Measurements from ENCODE around the gene TMX1. TPM values are rescaled to one million over a fixed set of nuclear protein-coding genes. Genes with fewer than 3 reads are reported as not detected.

Gene TMX1
- polyA plus RNA-seq, 1 donor from 2014 or later = 37.9 TPM

- Mint-ChIP-seq H3K4me3 (no peak overlapping the region), H3K9me3 (peaks cover 0 to 4% (median 0%) of the 10 kb centered on the region in 3 donors), H3K27ac (no peak overlapping the region), H3K4me1 (no peaks in the 10 kb centered on the region), H3K36me3 (peaks cover 2% of the 10 kb centered on the region), H3K27me3 (no peaks in the 10 kb centered on the region)
Observed at GRCh38 chr14:51224551-51224950, 15.5 kb upstream of the TMX1 start.

DNA sequence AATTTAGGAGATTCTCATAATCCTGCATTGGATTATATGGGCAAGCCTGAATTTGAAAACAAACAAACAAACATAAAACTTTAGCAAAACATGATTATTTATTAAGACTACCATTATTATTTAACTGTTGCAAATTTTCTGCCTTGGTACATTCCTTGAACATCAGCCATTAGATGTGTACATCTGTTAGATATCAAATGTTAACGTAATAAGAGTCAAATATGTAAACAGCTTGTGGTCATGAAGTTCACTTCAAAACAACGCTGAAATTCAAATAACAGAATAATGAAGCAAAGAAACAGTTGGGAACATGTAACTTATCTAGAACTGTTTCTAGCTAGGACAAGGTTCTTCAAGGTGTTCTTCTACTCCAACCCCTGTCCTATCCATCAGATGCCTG is 14.3 kb upstream of the TMX1 start:
- Mint-ChIP-seq H3K36me3 (peaks cover 2% of the 10 kb centered on the region), H3K9me3 (peaks cover 0 to 4% (median 0%) of the 10 kb centered on the region in 3 donors), H3K27me3 (no peaks in the 10 kb centered on the region), H3K4me3 (no peak overlapping the region), H3K27ac (no peak overlapping the region), H3K4me1 (no peaks in the 10 kb centered on the region)

- H3K9me3 Mint-ChIP-seq = peaks cover 0 to under 1% (median 0%) of the 10 kb centered on the region in 3 donors
- H3K4me1 Mint-ChIP-seq = no peaks in the 10 kb centered on the region
- no peak overlapping the region for H3K27ac Mint-ChIP-seq
- peaks cover 6% of the 10 kb centered on the region for H3K36me3 Mint-ChIP-seq
- H3K27me3 Mint-ChIP-seq = no peaks in the 10 kb centered on the region
- no peak overlapping the region for H3K4me3 Mint-ChIP-seq
Observed at GRCh38 chr14:51228391-51228790, 11.7 kb upstream of the TMX1 start.

DNA sequence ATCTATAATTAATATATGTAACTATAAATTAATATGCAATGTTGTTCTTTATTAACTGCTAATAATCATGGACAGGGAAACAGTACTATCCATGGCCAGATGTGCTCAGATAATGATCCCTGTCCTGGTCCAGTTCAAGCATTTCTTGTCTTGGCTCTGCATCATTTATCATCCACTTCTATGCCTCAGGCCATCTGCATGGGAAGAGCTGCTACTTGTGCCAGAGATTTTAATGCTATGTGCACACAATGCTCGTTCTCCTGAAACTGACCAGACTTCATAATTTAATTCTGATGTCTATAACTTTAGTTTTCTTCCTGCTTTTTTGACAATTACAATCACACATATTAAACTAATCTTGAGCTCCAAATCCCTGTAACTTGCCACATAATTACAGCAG is 11.2 kb upstream of the TMX1 start:
- Mint-ChIP-seq H3K4me1 (no peaks in the 10 kb centered on the region), H3K36me3 (peaks cover 6% of the 10 kb centered on the region)

DNA sequence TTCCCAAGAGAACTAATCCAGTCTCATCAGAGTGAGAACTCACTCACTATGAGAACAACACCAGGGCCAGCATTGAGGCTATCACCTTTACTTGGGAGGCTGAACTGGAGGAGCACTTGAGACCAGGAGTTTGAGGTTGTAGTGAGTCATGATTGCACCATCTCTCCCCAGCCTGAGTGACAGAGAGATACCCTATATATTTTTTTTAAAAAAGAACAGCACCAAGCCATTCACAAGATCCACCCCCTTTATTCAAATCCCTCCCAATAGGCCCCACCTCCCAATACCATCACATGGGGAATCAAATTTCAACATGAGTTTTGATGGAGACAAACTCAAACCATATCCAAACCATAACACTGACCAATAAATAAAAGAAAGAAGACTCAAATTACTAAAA is 3.7 kb upstream of the TMX1 start:
- Mint-ChIP-seq H3K27ac (no peak overlapping the region), H3K9me3 (no peaks in the 10 kb centered on the region), H3K27me3 (no peaks in the 10 kb centered on the region), H3K4me1 (peaks cover 3 to 10% (median 4%) of the 10 kb centered on the region in 3 donors), H3K36me3 (peaks cover 4% of the 10 kb centered on the region), H3K4me3 (peak overlapping the region in 1 of 4 donors; percentile 69)

More for the DNA sequence above, 11.2 kb upstream of the TMX1 start:
- Mint-ChIP-seq H3K9me3 (no peaks in the 10 kb centered on the region), H3K4me3 (no peak overlapping the region), H3K27me3 (no peaks in the 10 kb centered on the region), H3K27ac (no peak overlapping the region)

GRCh38 chr14:51240804-51241380 is 845 bp downstream of the TMX1 start:
- no peak overlapping the region for H3K27ac Mint-ChIP-seq
- no peaks in the 10 kb centered on the region for H3K9me3 Mint-ChIP-seq
- no peak overlapping the region for H3K4me3 Mint-ChIP-seq
- H3K27me3 Mint-ChIP-seq = no peaks in the 10 kb centered on the region
- peaks cover 15 to 38% (median 21%) of the 10 kb centered on the region in 3 donors for H3K4me1 Mint-ChIP-seq
- no peaks in the 10 kb centered on the region for H3K36me3 Mint-ChIP-seq

- Mint-ChIP-seq H3K9me3 (no peaks in the 10 kb centered on the region), H3K4me3 (peak overlapping the region in 3 of 4 donors; percentile 26 to 61 (median 36)), H3K36me3 (no peaks in the 10 kb centered on the region), H3K4me1 (peaks cover 18 to 46% (median 22%) of the 10 kb centered on the region in 3 donors), H3K27ac (peak overlapping the region; percentile 15 to 89 (median 33)), H3K27me3 (no peaks in the 10 kb centered on the region)
Observed at GRCh38 chr14:51242545-51243490, 2.8 kb downstream of the TMX1 start.

- H3K9me3 Mint-ChIP-seq = no peaks in the 10 kb centered on the region
Observed at GRCh38 chr14:51244591-51244990, 4.5 kb downstream of the TMX1 start.

GRCh38 chr14:51246032-51246431 is 6.0 kb downstream of the TMX1 start:
- Mint-ChIP-seq H3K27me3 (no peaks in the 10 kb centered on the region), H3K4me3 (peak overlapping the region in 1 of 4 donors; percentile 13)

More at GRCh38 chr14:51244591-51244990, 4.5 kb downstream of the TMX1 start:
- Mint-ChIP-seq H3K4me3 (no peak overlapping the region), H3K36me3 (no peaks in the 10 kb centered on the region), H3K4me1 (peaks cover 25 to 46% (median 25%) of the 10 kb centered on the region in 3 donors), H3K27ac (peak overlapping the region in 2 of 3 donors; percentile 8 to 28), H3K27me3 (no peaks in the 10 kb centered on the region)

DNA sequence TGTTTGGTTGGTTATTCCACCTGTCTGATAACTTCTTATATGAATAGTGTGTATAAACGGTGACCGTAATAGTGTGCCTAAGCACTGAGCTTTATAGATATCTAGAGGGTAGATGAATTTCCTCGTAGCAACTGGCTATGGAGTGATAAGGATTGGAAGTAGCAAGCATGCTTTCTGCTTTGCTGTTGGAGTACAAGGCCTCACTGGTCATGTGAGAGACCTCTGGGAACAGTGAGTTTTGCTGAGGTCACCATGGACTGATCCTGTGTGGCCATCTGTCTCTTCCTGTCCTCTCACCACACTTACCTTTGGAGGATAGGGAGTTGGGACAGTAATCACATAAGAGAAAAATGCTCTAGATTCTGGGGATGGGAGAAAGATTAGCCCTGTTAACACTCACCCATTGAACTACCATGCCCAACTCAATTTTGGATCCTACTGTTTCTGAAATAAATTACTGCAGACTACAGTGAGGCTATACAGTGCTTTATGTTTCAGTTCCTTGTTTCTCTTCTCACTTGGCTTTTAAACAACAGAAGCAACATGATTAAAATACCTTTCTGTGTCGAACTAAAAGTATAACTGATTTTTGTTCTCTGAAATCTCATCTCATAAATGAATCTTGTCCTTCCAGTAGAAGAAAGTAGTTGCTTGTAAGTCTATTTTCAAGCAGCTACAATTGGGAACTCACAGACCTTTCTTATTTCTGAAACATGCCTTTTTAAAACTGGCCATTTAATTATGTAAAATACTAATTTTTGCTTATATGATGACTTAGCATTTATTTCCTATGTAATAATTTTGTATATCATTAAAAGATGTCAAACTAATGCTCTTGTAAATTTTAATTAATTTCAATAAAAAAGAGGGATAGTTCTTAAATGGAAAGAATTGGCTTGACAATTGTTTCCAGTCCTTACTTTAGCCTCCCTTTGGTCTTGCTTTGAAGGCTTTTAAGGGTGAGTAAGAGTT is 8.3 kb downstream of the TMX1 start:
- no peaks in the 10 kb centered on the region for H3K27me3 Mint-ChIP-seq
- peak overlapping the region in 1 of 4 donors; percentile 1 for H3K4me3 Mint-ChIP-seq
- H3K36me3 Mint-ChIP-seq = peaks cover 3% of the 10 kb centered on the region
- H3K4me1 Mint-ChIP-seq = peaks cover 11 to 33% (median 17%) of the 10 kb centered on the region in 3 donors
- H3K27ac Mint-ChIP-seq = peak overlapping the region in 1 of 3 donors; percentile 88
- H3K9me3 Mint-ChIP-seq = no peaks in the 10 kb centered on the region

More at GRCh38 chr14:51246032-51246431, 6.0 kb downstream of the TMX1 start:
- Mint-ChIP-seq H3K4me1 (peaks cover 25 to 46% (median 25%) of the 10 kb centered on the region in 3 donors), H3K27ac (peak overlapping the region in 1 of 3 donors; percentile 69), H3K9me3 (no peaks in the 10 kb centered on the region), H3K36me3 (peaks cover 3% of the 10 kb centered on the region)

DNA sequence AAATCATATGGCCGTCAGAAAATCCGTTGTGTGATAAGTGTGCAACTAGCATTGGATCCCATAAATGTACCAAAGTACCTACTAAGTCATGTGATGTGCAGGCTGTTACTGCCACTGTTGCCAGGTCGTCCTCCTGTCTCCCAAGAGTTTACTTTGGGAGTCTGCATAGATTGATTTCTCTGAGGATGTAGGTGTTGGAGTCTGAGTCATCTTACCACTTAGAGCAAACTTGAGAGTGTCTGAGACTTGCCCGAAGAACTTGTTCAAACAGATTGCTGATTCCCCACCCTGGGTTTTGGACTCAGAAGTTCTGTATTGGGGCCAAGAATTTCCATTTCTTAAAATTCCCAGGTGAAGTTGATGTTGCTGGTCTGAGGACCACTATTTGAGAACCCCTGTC is 11.4 kb downstream of the TMX1 start:
- Mint-ChIP-seq H3K9me3 (no peaks in the 10 kb centered on the region), H3K4me1 (peaks cover 7 to 12% (median 10%) of the 10 kb centered on the region in 3 donors), H3K27me3 (no peaks in the 10 kb centered on the region), H3K27ac (no peak overlapping the region), H3K4me3 (no peak overlapping the region), H3K36me3 (peaks cover 5% of the 10 kb centered on the region)

DNA sequence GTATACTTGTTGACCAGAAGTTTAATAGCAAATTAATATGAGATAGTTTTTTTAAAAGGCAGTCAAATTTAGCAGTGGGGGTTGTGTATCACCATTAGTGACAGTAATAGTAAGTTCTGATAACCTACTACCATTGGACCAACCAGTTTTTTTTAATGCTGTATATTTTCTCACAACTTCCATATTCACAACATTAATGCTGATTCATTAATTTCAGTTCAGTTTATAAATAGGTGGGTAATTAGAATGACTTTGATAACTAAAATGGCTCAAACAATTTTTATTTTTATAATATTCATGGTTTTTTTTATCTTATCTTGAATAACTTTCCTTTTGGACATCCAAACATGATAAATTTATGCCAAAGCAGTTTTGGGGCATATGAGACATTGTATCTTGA is 13.8 kb downstream of the TMX1 start:
- H3K27ac Mint-ChIP-seq = no peak overlapping the region
- H3K27me3 Mint-ChIP-seq = no peaks in the 10 kb centered on the region
- H3K4me1 Mint-ChIP-seq = peaks cover 0 to 1% (median 0%) of the 10 kb centered on the region in 3 donors
- peaks cover 15% of the 10 kb centered on the region for H3K36me3 Mint-ChIP-seq
- peaks cover 4 to 6% (median 4%) of the 10 kb centered on the region in 3 donors for H3K9me3 Mint-ChIP-seq
- H3K4me3 Mint-ChIP-seq = no peak overlapping the region

- peaks cover 0 to 6% (median 3%) of the 10 kb centered on the region in 3 donors for H3K4me1 Mint-ChIP-seq
- peaks cover 4 to 6% (median 4%) of the 10 kb centered on the region in 3 donors for H3K9me3 Mint-ChIP-seq
- peaks cover 24% of the 10 kb centered on the region for H3K36me3 Mint-ChIP-seq
- H3K4me3 Mint-ChIP-seq = no peak overlapping the region
- peak overlapping the region in 1 of 3 donors; percentile 85 for H3K27ac Mint-ChIP-seq
- H3K27me3 Mint-ChIP-seq = no peaks in the 10 kb centered on the region
Observed at GRCh38 chr14:51258280-51258679, 18.2 kb downstream of the TMX1 start.

GRCh38 chr14:51258788-51259187 is 18.7 kb downstream of the TMX1 start:
- H3K27ac Mint-ChIP-seq = no peak overlapping the region

More at GRCh38 chr14:51258788-51259187, 18.7 kb downstream of the TMX1 start:
- peaks cover 24% of the 10 kb centered on the region for H3K36me3 Mint-ChIP-seq
- no peak overlapping the region for H3K4me3 Mint-ChIP-seq
- peaks cover 4 to 6% (median 4%) of the 10 kb centered on the region in 3 donors for H3K9me3 Mint-ChIP-seq
- peaks cover 0 to 6% (median 3%) of the 10 kb centered on the region in 3 donors for H3K4me1 Mint-ChIP-seq
- H3K27me3 Mint-ChIP-seq = no peaks in the 10 kb centered on the region

Data from IgD-negative memory B cell (primary cell).